ENCODE results near the gene SEZ6L2.

DNA sequence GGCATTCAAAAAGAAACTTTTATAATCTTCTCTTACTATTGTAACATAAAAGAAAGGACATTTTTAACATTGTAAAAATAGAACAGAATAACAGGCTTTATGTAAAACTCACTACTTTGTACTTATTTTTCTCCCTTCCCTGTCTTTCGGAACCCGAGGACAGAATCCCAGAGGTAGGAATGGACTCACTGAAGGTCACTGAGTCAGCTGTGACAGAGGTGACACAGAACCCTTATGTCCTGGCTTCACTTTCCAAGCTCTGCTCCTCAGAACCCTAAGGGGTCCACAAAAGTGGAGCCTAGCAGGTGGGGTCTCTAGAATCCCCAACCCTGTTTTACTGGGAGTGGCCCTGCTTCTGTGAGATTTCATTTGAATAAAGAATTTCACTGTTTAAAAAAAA is 23.0 kb upstream of the SEZ6L2 start:
- no peak for TF ChIP-seq ZBTB21 (tag by site-specific recombination; IDR thresholded peaks at IDR 0.05)
- TF ChIP-seq, protein P1, sequence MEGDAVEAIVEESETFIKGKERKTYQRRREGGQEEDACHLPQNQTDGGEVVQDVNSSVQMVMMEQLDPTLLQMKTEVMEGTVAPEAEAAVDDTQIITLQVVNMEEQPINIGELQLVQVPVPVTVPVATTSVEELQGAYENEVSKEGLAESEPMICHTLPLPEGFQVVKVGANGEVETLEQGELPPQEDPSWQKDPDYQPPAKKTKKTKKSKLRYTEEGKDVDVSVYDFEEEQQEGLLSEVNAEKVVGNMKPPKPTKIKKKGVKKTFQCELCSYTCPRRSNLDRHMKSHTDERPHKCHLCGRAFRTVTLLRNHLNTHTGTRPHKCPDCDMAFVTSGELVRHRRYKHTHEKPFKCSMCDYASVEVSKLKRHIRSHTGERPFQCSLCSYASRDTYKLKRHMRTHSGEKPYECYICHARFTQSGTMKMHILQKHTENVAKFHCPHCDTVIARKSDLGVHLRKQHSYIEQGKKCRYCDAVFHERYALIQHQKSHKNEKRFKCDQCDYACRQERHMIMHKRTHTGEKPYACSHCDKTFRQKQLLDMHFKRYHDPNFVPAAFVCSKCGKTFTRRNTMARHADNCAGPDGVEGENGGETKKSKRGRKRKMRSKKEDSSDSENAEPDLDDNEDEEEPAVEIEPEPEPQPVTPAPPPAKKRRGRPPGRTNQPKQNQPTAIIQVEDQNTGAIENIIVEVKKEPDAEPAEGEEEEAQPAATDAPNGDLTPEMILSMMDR (tag by site-specific recombination; IDR thresholded peaks at IDR 0.05) = no peak
- TF ChIP-seq ZNF221 (tag by site-specific recombination; IDR thresholded peaks at IDR 0.05; ENCODE audit: borderline replicate concordance) = no peak
- no peak for TF ChIP-seq EGR2 (tag by site-specific recombination; IDR thresholded peaks at IDR 0.05; ENCODE audit: low read depth)
- TF ChIP-seq, protein P2, sequence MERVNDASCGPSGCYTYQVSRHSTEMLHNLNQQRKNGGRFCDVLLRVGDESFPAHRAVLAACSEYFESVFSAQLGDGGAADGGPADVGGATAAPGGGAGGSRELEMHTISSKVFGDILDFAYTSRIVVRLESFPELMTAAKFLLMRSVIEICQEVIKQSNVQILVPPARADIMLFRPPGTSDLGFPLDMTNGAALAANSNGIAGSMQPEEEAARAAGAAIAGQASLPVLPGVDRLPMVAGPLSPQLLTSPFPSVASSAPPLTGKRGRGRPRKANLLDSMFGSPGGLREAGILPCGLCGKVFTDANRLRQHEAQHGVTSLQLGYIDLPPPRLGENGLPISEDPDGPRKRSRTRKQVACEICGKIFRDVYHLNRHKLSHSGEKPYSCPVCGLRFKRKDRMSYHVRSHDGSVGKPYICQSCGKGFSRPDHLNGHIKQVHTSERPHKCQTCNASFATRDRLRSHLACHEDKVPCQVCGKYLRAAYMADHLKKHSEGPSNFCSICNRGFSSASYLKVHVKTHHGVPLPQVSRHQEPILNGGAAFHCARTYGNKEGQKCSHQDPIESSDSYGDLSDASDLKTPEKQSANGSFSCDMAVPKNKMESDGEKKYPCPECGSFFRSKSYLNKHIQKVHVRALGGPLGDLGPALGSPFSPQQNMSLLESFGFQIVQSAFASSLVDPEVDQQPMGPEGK (tag by site-specific recombination; IDR thresholded peaks at IDR 0.05) = no peak
- no peak for TF ChIP-seq ZFHX2 (tag by site-specific recombination; conservative IDR thresholded peaks at IDR 0.05)
